Spleen (tissue), 7 donors: ENCODE data around the gene SESN2.

ENCODE experiments used
- CTCF ChIP-seq, 11 experiments: fragments of 200-600 bp in 7 of 11; fragments of 450-650 bp in 4 of 11; sonication (generic) in 4 of 11; IDR thresholded peaks in 8 of 11; conservative IDR thresholded peaks in 3 of 11; 1 replicate in 7 of 11; 2 replicates in 4 of 11; pipeline versions ENCODE4 v1.4.0 to v1.8.0; 2016 to 2021; ENCODE audit warnings: antibody characterized with exemption in 11 of 11, inconsistent platforms in 4 of 11, mild to moderate bottlenecking in 1 of 11
- POLR2A ChIP-seq, 3 donors: fragments of 450-650 bp; IDR thresholded peaks; one replicate each; pipeline ENCODE4 v1.5.1; 2017; ENCODE audit warnings: antibody characterized with exemption in 3 of 3, mild to moderate bottlenecking in 1 of 3
- donor health status: DM: no; HTN: no; CAD: no; lungs with moderate emphysema.
- donor health status: DM: no; HTN: no; CAD: no.
- donor health status: DM: no; HTN: no; CAD: no.

DNA sequence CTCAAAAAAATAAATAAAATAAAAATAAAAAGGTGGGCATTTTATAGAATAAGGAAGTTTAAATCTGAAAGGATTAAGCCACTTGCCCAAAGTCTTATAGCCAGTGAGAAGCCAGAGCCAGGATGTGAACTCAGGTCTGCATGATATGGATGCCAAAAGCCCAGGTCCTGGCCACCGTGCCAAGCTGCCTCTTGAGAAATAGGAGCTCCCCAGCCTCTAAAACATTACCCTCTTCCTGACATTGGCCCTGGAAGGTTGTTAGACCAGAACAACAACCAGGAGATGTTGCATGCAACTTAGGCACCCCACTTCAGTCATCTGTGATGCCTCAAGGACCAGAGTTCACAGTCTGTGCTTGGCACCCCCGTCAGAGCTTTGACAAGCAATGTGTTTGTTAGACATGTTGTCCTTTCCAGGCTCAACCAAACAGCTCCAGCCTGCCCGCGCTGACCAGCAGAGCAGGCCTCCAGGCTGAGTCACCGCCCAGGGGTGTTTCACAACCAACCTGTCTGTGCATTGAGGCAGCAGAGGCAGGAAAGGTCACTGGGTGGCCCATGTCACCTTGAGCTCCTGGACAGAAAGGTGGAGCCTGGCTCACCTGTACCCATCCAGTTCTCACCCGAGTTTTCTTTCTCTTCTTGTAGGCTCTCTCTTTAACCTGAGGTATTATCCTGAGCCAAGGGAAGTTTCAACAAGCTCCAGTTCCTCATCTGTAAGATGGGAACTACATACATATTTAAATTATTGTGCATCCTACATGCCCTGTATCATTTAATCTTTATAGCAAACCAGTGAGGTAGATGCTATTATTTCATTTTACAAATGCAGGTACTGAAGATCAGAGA, 54.6 kb downstream of the SESN2 start:
- no peak for TF ChIP-seq POLR2A (IDR thresholded peaks at IDR 0.05)
- TF ChIP-seq CTCF (IDR thresholded peaks at IDR 0.05 in 8 of 11, conservative IDR thresholded peaks at IDR 0.05 in 3 of 11): no peak
